Activated T-helper 1 cell treated with Interleukin-2 at 50 U/mL for 16 hours (primary cell): ENCODE results near the gene DLL4.

Experiments
- DNase-seq: peaks from one replicate; pipeline ENCODE4 v3.0.0-alpha.2; 2020; ENCODE audit warnings: low read depth

Gene DLL4

DNA sequence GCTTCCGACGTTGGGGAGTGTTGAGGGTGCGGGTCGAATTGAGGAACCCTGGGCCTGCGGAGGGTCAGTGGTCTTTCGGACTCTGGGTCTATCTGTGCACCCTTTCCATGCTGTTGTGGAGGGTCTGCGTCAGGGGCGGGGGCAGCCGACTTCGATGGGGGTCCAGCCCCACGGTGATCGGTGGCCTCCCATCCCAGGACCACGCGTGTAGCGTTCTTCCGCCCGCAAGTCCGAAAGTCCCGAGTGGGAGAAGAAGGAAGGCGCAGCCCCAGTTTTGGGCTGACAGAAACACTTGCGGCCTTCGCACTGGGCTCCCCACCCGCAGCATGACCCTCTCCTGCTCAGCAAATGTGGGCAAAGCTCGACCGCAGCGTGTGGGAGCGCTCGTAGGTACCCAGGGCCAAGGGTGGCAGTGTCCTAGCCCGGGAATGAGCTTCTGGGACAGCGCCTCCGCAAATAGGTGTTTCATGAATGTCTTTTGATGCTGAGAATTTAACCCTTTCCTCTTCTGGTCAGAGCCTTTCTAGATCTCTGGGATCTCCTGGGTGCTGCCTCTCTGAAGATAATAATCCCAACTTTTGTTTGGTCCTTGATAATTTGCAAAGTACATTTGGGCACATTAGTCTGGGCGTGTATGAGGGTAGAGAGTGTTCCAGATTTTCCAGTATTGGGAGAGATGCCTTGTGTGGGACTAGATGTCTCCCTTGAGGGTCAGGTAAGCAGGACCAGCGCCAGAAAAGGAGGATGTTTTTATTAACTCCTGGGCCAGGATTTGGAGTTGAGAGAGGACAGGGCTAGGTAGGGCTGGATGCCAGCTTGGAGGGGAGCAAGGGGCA, 2.3 kb upstream of the DLL4 start:
- DNase-seq: no peak

DNA sequence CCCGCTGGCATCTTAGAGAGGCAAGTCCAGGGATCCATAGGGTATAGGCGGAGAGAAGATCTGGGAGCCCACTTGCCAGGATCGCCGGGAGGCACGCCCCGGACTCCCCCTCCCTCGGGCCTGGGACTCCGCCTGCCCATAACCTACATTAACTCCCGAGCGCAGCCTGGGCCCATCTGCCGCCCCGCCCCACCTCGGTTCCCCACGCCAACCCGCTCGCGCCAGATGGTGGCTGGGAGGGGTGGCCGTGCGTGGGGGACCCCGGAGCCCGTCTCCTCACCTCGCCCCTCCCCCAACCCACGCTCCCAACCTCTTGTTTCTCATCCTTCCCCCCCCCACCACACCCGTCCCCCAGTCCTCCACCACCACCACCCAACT, 1.7 kb upstream of the DLL4 start:
- no peak for DNase-seq

DNA sequence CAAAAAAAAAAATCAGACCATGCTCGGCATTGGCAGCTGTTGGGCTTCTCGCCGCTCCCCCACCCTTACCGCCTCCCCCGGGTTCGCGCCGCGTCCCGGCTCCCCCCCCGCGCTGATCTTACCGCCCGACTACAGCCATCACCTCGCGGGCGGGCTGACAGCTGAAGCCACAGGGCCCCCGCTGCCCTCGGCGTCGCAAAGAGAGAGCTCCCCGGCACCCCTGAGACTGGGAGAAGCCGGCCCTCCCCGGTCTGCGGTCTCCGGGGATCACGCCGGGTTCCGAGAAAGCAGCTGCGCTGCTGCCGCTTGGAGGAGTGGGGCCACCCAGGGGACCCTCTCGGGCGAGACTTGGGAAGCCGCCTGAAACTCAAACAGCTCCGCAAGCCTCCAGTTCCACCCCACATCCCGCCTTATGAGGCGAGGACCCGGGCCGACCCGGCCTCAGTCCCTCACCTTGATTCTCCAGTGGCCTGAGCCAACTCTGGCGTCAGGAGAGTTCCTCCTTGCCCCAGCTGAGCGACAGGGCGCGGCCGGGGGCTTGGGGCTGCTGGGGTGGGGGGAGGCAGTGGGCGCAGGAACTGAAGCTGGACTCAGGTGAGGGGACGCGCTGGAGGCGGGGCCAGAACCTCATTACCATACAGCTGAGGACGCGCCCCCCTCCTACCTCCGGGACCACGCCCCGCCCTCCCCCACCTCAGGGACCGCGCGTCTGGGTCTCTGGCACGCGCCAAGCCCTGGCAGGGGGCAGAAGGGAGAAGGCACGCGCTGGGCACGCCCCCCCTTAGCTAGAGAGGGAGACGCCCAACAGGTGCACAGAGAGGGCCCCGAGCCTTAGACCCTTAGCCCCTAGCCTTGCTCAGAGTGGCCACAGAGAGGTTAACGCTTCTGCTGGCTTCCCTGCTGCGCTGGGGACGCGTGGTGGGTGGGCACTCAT, 1.0 kb upstream of the DLL4 start:
- no peak for DNase-seq

DNA sequence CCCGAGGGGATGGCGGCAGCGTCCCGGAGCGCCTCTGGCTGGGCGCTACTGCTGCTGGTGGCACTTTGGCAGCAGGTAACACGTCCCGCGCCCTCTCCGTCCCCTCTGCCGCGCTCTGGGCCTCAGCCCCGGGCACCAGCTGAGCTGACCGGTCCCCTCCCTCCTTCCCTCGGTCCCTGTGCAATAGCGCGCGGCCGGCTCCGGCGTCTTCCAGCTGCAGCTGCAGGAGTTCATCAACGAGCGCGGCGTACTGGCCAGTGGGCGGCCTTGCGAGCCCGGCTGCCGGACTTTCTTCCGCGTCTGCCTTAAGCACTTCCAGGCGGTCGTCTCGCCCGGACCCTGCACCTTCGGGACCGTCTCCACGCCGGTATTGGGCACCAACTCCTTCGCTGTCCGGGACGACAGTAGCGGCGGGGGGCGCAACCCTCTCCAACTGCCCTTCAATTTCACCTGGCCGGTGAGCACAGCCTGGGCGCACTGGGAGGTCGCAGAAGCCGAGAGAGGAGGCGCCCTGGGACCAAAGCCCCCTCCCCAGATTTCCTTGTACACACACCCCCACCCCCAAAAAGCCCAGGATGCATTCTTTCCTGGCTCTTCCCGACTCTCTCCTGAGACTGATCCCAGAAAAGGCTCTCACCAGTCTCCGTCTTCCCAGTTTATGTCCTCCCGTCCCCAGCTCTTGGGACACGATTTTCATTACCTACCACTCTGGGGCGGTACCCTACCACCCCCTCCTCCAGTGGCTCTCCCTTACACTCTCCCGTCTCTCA, 705 bp downstream of the DLL4 start:
- no peak for DNase-seq

DNA sequence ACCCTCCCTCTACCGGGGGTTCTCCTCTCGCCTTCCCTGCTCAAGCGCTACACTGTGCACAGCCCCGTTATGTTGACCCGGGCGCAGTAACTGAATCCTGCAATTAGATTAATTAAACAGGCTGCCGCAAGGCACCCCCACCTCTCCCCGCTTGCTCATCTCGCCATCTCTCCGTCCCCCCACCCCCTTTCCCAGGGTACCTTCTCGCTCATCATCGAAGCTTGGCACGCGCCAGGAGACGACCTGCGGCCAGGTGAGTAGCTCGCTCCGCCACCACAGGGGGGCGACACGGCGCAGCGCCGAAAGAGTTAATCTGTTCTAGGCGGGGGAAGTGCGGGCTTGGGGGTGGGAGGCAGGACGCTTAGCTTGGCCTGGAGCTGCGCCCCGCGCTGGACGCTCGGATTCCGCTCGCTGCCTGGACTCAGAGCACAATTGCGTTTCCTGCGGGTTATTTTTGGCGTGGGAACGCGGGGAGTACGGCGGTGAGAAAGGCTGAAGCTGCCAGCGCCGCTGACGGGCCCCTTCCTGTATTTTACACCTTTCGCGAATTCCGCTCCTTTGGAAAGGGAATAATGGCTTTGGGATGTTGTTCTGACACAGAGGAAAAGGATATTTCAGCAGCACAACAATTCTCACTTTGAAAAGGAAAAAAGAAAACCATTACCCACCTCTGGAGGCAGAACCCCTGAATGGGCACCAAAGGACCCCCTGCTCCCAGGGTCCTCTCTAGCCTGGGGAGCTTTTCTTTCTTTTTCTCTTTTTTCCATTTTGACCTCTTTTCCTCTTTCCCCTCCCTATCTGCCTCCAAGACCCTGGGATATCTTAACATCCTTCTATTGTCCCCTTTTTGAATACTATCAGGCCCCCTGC, 1.5 kb downstream of the DLL4 start:
- DNase-seq: no peak

DNA sequence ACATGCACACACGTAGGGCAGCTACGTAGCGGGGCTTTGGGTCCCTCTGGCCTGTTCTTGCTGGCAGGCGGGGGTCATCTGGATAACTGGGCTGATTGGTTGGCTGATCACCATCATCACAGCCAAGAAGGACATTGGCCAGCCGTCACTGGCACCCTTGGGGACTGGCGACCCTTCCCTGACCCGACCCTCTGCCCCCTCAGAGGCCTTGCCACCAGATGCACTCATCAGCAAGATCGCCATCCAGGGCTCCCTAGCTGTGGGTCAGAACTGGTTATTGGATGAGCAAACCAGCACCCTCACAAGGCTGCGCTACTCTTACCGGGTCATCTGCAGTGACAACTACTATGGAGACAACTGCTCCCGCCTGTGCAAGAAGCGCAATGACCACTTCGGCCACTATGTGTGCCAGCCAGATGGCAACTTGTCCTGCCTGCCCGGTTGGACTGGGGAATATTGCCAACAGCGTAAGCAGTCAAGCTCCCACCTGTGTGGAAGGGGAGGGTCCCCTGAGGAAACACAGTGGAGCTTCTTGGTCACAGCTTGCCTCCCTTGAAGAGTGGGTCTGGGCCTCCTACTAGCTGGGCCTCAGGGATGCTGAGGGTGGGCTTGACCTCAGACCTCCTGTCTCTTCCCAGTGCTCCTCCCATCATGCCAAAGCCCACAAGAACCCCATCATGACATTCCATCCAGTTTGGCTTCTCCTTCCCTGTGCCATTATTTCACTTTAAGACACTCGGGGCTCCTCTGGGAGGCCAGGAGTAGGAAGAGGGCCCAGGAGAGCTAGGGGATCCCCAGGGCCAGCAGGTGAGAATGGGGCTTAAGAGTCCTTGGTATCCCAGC, 2.4 kb downstream of the DLL4 start:
- DNase-seq: no peak

DNA sequence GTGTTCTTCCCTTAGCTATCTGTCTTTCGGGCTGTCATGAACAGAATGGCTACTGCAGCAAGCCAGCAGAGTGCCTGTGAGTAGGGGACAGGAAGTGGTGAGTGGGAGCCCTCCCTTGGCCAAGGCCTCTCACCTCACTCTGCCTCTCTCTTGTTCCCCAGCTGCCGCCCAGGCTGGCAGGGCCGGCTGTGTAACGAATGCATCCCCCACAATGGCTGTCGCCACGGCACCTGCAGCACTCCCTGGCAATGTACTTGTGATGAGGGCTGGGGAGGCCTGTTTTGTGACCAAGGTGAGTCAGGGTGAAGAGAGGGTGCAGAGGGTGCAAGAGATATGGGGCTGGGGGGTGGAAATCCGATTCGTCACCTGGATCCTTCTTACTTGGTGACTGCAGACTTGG, 3.0 kb downstream of the DLL4 start:
- DNase-seq: no peak

DNA sequence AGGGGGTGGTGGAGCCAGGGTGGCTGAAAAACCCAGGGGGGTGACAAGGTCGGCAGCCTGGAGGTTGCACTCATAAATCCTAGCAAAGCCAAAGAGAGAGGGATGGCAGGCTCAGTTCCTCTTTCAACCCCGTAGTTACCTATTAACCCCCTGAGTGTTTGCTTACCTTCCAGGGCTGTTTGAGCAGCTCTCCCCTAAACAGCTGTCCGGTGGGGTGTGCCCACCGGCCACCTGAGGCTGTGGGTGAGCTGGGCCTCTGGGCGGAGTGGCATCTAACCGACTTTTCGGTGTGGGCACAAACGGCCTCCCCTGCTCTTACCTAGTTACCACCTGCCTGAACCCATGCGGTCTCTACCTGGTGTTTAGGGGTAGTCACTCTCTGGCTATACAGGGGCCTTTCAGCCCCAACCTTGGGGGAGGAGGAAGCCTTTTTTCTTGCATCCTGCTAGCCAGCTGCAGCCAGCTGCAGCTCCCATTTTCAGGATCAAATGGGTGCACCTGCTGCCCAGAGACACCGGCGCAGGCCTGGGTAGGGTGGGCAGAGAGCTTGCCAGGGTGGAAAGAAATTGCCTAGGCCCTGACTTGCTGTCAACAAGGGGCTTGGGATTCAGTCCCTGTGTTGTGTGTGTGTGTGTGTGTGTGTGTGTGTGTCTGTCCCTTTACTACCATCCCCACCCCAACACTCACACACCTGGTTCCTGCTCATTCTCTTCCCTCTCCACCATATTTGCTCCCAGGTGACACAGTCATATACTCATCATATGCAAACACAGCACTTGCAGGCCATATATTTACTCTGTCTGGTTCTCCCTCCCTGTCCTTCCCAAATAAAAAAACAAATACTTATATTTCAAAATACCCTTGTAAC, 3.7 kb downstream of the DLL4 start:
- DNase-seq: no peak

DNA sequence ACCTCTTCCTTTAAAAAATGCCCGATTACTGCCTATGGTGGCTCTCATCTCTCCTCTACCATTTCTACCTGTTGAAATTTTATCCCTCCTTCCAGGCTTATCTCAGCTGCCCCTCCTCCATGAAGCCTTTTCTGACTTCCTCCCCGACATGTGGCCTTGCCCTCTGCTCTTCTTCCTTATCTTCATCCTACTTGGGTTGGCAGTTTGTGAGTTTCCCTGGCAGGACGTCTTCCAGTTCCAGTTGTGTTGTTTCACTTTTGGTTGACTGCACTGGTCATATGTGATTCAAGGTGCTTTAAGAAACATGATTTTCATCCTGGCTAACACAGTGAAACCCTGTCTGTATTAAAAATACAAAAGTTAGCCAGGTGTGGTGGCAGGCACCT, 4.4 kb downstream of the DLL4 start:
- no peak for DNase-seq

DNA sequence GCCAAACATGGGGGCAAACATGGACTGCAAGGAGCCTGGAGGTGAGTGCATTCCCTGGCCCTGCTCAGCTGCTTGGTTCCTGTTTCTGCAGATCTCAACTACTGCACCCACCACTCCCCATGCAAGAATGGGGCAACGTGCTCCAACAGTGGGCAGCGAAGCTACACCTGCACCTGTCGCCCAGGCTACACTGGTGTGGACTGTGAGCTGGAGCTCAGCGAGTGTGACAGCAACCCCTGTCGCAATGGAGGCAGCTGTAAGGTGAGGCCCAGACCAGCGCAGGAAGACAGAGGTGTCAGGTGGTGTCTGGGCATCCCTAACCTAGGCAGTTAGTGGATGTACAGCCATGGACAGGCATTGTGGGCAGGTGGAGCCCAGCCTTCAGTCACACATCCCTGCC, 5.3 kb downstream of the DLL4 start:
- DNase-seq: no peak

DNA sequence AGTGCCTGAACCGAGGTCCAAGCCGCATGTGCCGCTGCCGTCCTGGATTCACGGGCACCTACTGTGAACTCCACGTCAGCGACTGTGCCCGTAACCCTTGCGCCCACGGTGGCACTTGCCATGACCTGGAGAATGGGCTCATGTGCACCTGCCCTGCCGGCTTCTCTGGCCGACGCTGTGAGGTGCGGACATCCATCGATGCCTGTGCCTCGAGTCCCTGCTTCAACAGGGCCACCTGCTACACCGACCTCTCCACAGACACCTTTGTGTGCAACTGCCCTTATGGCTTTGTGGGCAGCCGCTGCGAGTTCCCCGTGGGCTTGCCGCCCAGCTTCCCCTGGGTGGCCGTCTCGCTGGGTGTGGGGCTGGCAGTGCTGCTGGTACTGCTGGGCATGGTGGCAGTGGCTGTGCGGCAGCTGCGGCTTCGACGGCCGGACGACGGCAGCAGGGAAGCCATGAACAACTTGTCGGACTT, 7.1 kb downstream of the DLL4 start:
- DNase-seq: no peak

DNA sequence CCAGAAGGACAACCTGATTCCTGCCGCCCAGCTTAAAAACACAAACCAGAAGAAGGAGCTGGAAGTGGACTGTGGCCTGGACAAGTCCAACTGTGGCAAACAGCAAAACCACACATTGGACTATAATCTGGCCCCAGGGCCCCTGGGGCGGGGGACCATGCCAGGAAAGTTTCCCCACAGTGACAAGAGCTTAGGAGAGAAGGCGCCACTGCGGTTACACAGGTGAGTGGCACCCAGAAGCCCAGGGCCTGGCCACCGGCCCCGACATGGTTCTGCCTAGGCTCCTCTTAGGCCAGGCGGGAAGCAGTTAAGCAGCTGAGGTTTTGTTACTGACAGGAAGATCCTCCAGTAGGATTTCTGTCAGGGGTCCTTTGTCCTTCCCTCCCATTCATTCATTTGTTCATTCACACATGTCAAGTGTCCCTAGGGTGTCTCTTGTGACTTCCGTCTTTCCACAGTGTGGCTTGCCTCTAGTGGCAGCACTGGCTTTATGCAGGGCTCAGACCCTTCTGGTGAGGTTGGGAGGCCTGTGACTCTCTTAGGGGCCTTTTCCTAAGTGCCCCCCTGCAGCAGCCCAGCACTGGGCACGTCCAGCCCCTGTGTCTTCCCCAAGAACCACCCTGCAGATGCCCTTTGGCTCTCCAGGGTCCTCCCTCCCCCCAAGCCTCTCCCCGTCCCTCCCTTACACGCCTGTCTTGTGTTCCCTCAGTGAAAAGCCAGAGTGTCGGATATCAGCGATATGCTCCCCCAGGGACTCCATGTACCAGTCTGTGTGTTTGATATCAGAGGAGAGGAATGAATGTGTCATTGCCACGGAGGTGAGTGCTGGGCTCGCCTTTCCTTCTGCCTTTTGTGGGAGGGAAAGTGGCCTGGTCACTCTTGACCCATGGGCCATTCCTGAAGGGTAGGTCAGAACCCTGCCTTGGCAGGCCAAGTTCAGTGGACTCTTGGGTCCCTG, 7.8 kb downstream of the DLL4 start:
- no peak for DNase-seq

DNA sequence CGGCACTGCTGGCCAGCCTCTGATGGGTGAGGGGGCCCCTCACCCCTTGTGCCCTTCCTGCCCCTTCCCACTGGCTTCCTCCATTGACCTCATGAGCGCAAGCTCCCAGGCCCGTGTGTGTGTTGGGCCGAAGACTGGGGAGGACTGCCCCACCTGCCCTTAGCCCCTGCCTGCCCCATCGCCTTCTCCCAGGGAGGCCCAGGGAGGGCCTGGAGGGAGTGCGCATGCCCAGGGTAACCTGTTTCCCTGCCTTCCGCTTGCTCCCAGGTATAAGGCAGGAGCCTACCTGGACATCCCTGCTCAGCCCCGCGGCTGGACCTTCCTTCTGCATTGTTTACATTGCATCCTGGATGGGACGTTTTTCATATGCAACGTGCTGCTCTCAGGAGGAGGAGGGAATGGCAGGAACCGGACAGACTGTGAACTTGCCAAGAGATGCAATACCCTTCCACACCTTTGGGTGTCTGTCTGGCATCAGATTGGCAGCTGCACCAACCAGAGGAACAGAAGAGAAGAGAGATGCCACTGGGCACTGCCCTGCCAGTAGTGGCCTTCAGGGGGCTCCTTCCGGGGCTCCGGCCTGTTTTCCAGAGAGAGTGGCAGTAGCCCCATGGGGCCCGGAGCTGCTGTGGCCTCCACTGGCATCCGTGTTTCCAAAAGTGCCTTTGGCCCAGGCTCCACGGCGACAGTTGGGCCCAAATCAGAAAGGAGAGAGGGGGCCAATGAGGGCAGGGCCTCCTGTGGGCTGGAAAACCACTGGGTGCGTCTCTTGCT, 8.8 kb downstream of the DLL4 start:
- no peak for DNase-seq

DNA sequence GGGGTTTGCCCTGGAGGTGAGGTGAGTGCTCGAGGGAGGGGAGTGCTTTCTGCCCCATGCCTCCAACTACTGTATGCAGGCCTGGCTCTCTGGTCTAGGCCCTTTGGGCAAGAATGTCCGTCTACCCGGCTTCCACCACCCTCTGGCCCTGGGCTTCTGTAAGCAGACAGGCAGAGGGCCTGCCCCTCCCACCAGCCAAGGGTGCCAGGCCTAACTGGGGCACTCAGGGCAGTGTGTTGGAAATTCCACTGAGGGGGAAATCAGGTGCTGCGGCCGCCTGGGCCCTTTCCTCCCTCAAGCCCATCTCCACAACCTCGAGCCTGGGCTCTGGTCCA, 9.4 kb downstream of the DLL4 start:
- DNase-seq: no peak

DNA sequence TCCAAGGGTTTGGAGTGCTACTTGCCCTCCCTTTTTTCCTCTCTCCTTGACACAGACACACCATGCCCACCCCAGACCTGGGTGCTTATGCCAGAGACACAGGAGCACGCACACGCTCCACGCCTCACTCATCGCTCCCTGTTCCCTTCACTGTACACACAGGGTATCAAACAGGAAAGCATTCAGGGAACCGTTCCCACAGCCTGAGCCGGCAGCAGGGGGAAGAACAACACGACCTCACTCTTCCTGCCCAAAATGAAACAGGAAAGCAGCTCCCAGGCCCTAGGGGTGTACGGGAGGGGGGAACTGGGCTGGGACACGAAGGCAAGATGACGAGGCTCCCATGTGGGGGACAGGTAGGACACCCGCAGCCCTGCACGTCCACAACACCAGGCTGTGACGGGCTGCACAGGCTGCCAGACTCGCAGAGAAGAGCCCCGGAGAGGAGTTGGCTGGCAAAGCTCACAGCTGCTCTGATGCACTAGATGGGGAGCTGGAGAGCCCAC, 11.2 kb downstream of the DLL4 start:
- DNase-seq: no peak

DNA sequence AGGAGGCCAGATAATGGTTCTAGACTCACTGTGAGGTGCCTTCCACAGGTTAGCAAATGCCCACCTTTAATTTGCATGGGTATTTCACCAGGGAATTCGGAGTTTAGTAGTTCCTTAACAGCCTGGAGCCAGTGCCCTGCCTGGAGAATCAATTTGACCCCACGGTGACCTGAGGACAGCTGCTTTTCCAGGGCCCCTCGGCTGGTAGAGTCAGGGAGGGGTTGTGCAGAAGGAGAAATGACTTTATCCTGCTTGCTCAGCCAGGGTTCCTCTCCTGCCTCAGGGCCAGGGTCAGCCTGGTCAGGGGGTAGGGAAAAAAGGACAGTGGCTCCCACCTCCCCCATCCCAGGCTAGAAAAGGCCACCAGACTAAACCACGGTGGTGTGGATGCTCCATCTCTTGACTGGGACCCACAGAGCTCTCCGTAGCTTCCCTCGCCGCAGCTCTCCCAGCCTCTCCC, 12.0 kb downstream of the DLL4 start:
- no peak for DNase-seq
